K562 (cell line): ENCODE results near the gene ATG7. TPM values are rescaled to one million over a fixed set of nuclear protein-coding genes. Genes with fewer than 3 reads are reported as not detected.

Experiments
- ATAC-seq: fragments of 200-7000 bp; cut with Tn5 transposase; 3 replicates; pipeline ENCODE4 v1.9.1; 2020; ENCODE audit warnings: moderate library complexity
- BruUV-seq: library from RNA; stranded (reverse); fragments of 400-500 nt; replicated peaks from 2 replicates; lab custom pipeline; 2021; lab: Mats Ljungman, UMichigan
- CTCF ChIA-PET: fragments of 300-600 bp; formaldehyde crosslinking; extraction: SDS; loops from one replicate; lab custom pipeline; 2021; ENCODE audit warnings: low intra/inter-chr PET ratio; lab: Yijun Ruan, JAX
- POLR2A ChIA-PET: fragments of 300-600, 350-650 bp; sonication (Branson Sonifier 250); formaldehyde crosslinking; extraction: SDS; loops from one replicate; lab custom pipeline; 2021; ENCODE audit warnings: antibody characterized with exemption, inconsistent platforms; lab: Yijun Ruan, JAX
- DNase-seq, 4 experiments: peaks; one replicate each; pipeline versions ENCODE4 v3.0.0 to v3.0.0-alpha.2; 2011 to 2018; ENCODE audit warnings: low spot score in 3 of 4, mixed read lengths in 3 of 4; ENCODE audit errors: extremely low read depth in 1 of 4
- FAIRE-seq: peaks from 2 replicates; lab custom pipeline; 2011; peaks lifted over from hg19 to GRCh38; lab: Jason Lieb, UNC
- H2AFZ ChIP-seq: 2 replicates; pipeline ENCODE4 v1.6.0; 2011; ENCODE audit warnings: low read depth, low read length, control low read depth, inconsistent platforms
- H3K27ac ChIP-seq: fragments of 200-600 bp; 3 replicates; pipeline ENCODE4 v1.8.0; 2011; ENCODE audit warnings: low read depth, mild to moderate bottlenecking, control low read depth, inconsistent platforms, low read length, moderate library complexity, mixed read lengths; ENCODE audit errors: extremely low read depth
- H3K27me3 ChIP-seq, 2 experiments: fragments of 300-600 bp in 1 of 2; 2 replicates in 1 of 2; 3 replicates in 1 of 2; pipeline versions ENCODE4 v1.6.0 to v1.8.0; 2011; ENCODE audit warnings: inconsistent platforms in 2 of 2, low read length in 2 of 2, mild to moderate bottlenecking in 1 of 2, mixed read lengths in 1 of 2, moderate library complexity in 1 of 2; ENCODE audit not compliant: control insufficient read depth in 2 of 2, insufficient read depth in 2 of 2
- H3K36me3 ChIP-seq: fragments of 300-600 bp; 3 replicates; pipeline ENCODE4 v1.8.0; 2011; ENCODE audit warnings: mild to moderate bottlenecking, low read length, inconsistent platforms; ENCODE audit not compliant: control insufficient read depth, insufficient read depth
- H3K4me1 ChIP-seq, 2 experiments: fragments of 200-600 bp in 1 of 2; replicated peaks in 1 of 2; 2 replicates in 1 of 2; 3 replicates in 1 of 2; pipeline versions ENCODE4 v1.5.1 to v1.8.0; 2011; ENCODE audit warnings: inconsistent platforms in 2 of 2, low read length in 2 of 2, mild to moderate bottlenecking in 1 of 2, mixed read lengths in 1 of 2, moderate library complexity in 1 of 2; ENCODE audit not compliant: control insufficient read depth in 2 of 2, insufficient read depth in 2 of 2
- H3K4me2 ChIP-seq: 2 replicates; pipeline ENCODE4 v1.6.1; 2011; ENCODE audit warnings: low read length, control low read depth, inconsistent platforms, mixed read lengths; ENCODE audit not compliant: insufficient read depth
- H3K4me3 ChIP-seq: fragments of 200-600 bp; sonication (generic), shearing (Covaris generic); 2 replicates; pipeline ENCODE4 v1.5.1; 2016; ENCODE audit warnings: control low read depth, inconsistent platforms
- H3K79me2 ChIP-seq: fragments of 200-600 bp; 3 replicates; pipeline ENCODE4 v1.8.0; 2011; ENCODE audit warnings: low read length, inconsistent platforms; ENCODE audit not compliant: control insufficient read depth, insufficient read depth
- H3K9ac ChIP-seq, 2 experiments: 2 replicates each; pipeline versions ENCODE4 v1.6.0 to v1.6.1; 2011; ENCODE audit warnings: low read depth in 2 of 2, low read length in 2 of 2, control low read depth in 1 of 2, inconsistent platforms in 1 of 2, mild to moderate bottlenecking in 1 of 2, mixed read lengths in 1 of 2; ENCODE audit not compliant: insufficient read depth in 1 of 2
- H3K9me1 ChIP-seq: one replicate; pipeline ENCODE4 v1.6.0; 2011; ENCODE audit warnings: inconsistent platforms, mild to moderate bottlenecking, low read length, moderate library complexity; ENCODE audit not compliant: control insufficient read depth, insufficient read depth
- H3K9me3 ChIP-seq: replicated peaks from 2 replicates; pipeline ENCODE4 v1.5.1; 2011; ENCODE audit warnings: low read depth, low read length, inconsistent platforms; ENCODE audit not compliant: control insufficient read depth, insufficient read depth
- H4K20me1 ChIP-seq: replicated peaks from 2 replicates; pipeline ENCODE4 v1.6.1; 2011; ENCODE audit warnings: low read length, inconsistent platforms, mixed read lengths; ENCODE audit not compliant: control insufficient read depth, insufficient read depth
- BRF1 ChIP-seq: IDR thresholded peaks from 3 replicates; pipeline ENCODE4 v1.6.1; 2011; ENCODE audit warnings: borderline replicate concordance, mild to moderate bottlenecking; ENCODE audit not compliant: insufficient read length; ENCODE audit errors: extremely low read depth
- CHD2 ChIP-seq: IDR thresholded peaks from 2 replicates; pipeline ENCODE4 v1.6.1; 2011; ENCODE audit warnings: low read depth, low read length
- GABPB1 ChIP-seq: sonication (generic); formaldehyde crosslinking; IDR thresholded peaks from 2 replicates; pipeline ENCODE4 v1.8.0; 2022; ENCODE audit warnings: mild to moderate bottlenecking, missing genetic modification reagents
- MCM7 ChIP-seq, 2 experiments: fragments of 450-650 bp; IDR thresholded peaks; 2 replicates each; pipeline ENCODE4 v1.6.1; 2016 to 2018
- NFIX ChIP-seq: fragments of 250-450 bp; sonication (Bioruptor Pico); IDR thresholded peaks from 2 replicates; pipeline ENCODE4 v1.4.0; 2020; ENCODE audit warnings: low read depth, mild to moderate bottlenecking, moderate library complexity
- NR3C1 ChIP-seq: sonication (generic); formaldehyde crosslinking; IDR thresholded peaks from 2 replicates; pipeline ENCODE4 v1.8.1; 2022; ENCODE audit warnings: missing genetic modification reagents
- POLR3G ChIP-seq: IDR thresholded peaks from 2 replicates; pipeline ENCODE4 v1.6.1; 2011; ENCODE audit not compliant: insufficient read length, insufficient replicate concordance; ENCODE audit errors: extremely low read depth
- SMAD2 ChIP-seq: fragments of 150-350 bp; IDR thresholded peaks from 2 replicates; pipeline ENCODE4 v1.6.1; 2014; ENCODE audit warnings: low read depth, mild to moderate bottlenecking, low read length
- SMARCA5 ChIP-seq: fragments of 450-650 bp; IDR thresholded peaks from 2 replicates; pipeline ENCODE4 v1.6.1; 2016
- SRF ChIP-seq, 2 experiments: fragments of 250-450, 450-650 bp in 1 of 2; sonication (Bioruptor Pico) in 1 of 2; sonication (generic) in 1 of 2; formaldehyde crosslinking; IDR thresholded peaks; 2 replicates each; pipeline versions ENCODE4 v1.5.0 to v1.5.1; 2020 to 2022; ENCODE audit warnings: mild to moderate bottlenecking in 1 of 2, missing genetic modification reagents in 1 of 2
- ZNF217 ChIP-seq: sonication (generic); formaldehyde crosslinking; IDR thresholded peaks from 2 replicates; pipeline ENCODE4 v1.8.0; 2022; ENCODE audit warnings: mild to moderate bottlenecking, missing genetic modification reagents
- ZNF23 ChIP-seq: fragments of 250-450 bp; sonication (Bioruptor Pico); IDR thresholded peaks from 2 replicates; pipeline ENCODE4 v1.4.0; 2020; ENCODE audit warnings: mild to moderate bottlenecking
- ZNF24 ChIP-seq: fragments of 450-650 bp; IDR thresholded peaks from 2 replicates; pipeline ENCODE4 v1.6.1; 2016
- ZNF431 ChIP-seq: sonication (generic); formaldehyde crosslinking; IDR thresholded peaks from 2 replicates; pipeline ENCODE4 v1.8.0; 2022; ENCODE audit warnings: mild to moderate bottlenecking, missing genetic modification reagents
- ZNF707 ChIP-seq: fragments of 250-450 bp; sonication (Bioruptor Pico); conservative IDR thresholded peaks from 2 replicates; pipeline ENCODE4 v1.8.0; 2022; ENCODE audit warnings: inconsistent platforms, mild to moderate bottlenecking, moderate library complexity
- WGBS: fragments of 100-300 bp; shearing (Covaris generic); methylation state at CpG from one replicate; pipeline ENCODE4 v1.1.6; 2016; ENCODE audit warnings: low coverage, mixed read lengths; ENCODE audit not compliant: insufficient coverage; ENCODE audit errors: missing lambda C conversion rate; 5-methylcytosine and 5-hydroxymethylcytosine counted together
- in situ Hi-C: fragments of 300-500 bp; cut with MboI; formaldehyde crosslinking; loops from 4 replicates; pipeline ENCODE4 v1.15.0; 2018; ENCODE audit warnings: inconsistent platforms, mixed read lengths
- intact Hi-C: fragments of 100-400 bp; cut with micrococcal nuclease; formaldehyde crosslinking; loops from 2 replicates; pipeline ENCODE4 v1.14.2; 2022
- polyA plus RNA-seq, 8 experiments: library from polyadenylated mRNA; depleted of rRNA in 4 of 8; stranded (reverse) in 5 of 8; unstranded in 3 of 8; fragments of >200 nt; fragmentation: Nextera tagmentation in 2 of 8; fragmentation: Illumina TruSeq in 1 of 8; extraction: Ambion mirVana in 2 of 8; extraction: Trizol in 1 of 8; gene quantifications; 2 replicates each; pipeline versions ENCODE4 v1.2.1 to v1.2.3, GENCODE V29; 2011 to 2014; ENCODE audit warnings: inconsistent platforms in 1 of 8, missing spikeins in 1 of 8
- total RNA-seq, 7 experiments: library from RNA; depleted of rRNA in 6 of 7; stranded (reverse); fragments of >200 nt in 6 of 7; fragmentation: Illumina TruSeq in 2 of 7; extraction: Trizol in 2 of 7; gene quantifications; 2 replicates each; pipeline versions ENCODE4 v1.2.1 to v1.2.3, GENCODE V29; 2011 to 2021; ENCODE audit warnings: low replicate concordance in 1 of 7
- TF ChIP-seq, protein P1 (sequence below): fragments of 450-650 bp; formaldehyde crosslinking; IDR thresholded peaks from 2 replicates; pipeline ENCODE4 v1.4.0; 2022; ENCODE audit warnings: missing genetic modification characterization

ATG7 gene
- total and polyA plus RNA-seq, 9 of the 15 experiments (the other 6 are each of a cell fraction or from before 2014, with no cell fraction given) = 18.3 to 45.3 (median 33.6) TPM

DNA sequence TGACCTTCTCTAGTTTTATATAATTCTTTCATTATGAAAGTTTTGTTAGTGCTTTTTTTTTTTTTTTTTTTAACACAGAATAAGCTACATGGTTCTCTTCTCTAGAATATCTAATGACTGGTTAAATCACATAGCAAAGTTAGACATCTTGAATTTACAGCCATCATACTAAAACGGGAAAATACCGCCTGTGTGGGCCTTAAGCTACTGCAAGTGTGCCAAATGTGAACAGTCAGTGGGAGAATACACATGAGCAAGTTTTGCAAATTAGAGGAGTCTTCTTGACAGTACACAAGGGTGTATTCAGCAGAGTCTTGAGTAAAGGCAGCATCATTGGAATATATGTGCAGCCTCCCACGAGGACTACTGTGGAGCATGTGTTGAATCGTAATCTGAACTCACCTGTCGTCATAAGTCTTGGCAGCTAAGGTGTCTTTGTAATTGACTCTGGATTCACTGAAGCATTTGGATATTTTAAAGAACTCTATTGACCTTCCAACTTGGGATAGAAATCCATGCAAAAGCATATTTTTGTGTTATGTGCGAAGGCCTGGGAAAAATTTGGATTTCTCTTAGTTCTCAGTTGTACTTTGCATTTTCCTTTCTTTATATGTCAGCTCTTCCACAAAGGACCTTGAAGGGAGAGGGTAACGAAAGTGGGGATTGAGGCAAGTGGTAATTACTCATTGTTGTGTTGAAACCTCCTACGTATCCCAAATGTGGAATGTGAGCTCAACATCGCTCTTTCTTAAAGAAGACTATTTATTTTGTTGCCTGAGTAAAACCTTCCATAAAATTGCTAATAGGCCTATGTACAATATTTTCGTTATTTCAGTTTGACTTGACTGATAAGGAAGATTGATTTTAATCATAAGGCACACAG lies 117.4 kb downstream of the ATG7 start:
- intact Hi-C loops = loop anchor here (10.0 kb wide), 1 partner anchor 155 kb away; no protein-coding TSS in a partner anchor
- H3K4me1 ChIP-seq = no peaks in the 10 kb centered on the region; a peak in 1 of 5 replicates
- no peaks in the 10 kb centered on the region for H3K9me1 ChIP-seq
- POLR2A ChIA-PET = interaction anchor here (1.1 kb wide), 1 partner anchor 13 kb away, joined by 3 read pairs; no protein-coding TSS in a partner anchor
- H3K9me3 ChIP-seq = no peaks in the 10 kb centered on the region
- no peak overlapping the region for H2AFZ ChIP-seq
- H3K36me3 ChIP-seq = no peaks in the 10 kb centered on the region
- no peaks in the 10 kb centered on the region for H4K20me1 ChIP-seq
- no peak overlapping the region for H3K4me3 ChIP-seq
- FAIRE-seq (no peak), ATAC-seq (no peak), DNase-seq (no peak)
- H3K4me2 ChIP-seq = no peak overlapping the region
- no peaks in the 10 kb centered on the region for H3K27me3 ChIP-seq
- in situ Hi-C loops = no loop called here
- H3K79me2 ChIP-seq = no peaks in the 10 kb centered on the region
- no peak overlapping the region for H3K9ac ChIP-seq
- no peak for TF ChIP-seq ZNF23 (CRISPR knock-in tag)
- no peak for TF ChIP-seq POLR3G
- TF ChIP-seq, protein P1, sequence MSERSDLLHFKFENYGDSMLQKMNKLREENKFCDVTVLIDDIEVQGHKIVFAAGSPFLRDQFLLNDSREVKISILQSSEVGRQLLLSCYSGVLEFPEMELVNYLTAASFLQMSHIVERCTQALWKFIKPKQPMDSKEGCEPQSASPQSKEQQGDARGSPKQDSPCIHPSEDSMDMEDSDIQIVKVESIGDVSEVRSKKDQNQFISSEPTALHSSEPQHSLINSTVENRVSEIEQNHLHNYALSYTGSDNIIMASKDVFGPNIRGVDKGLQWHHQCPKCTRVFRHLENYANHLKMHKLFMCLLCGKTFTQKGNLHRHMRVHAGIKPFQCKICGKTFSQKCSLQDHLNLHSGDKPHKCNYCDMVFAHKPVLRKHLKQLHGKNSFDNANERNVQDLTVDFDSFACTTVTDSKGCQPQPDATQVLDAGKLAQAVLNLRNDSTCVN (CRISPR knock-in tag) = no peak
- no peak for TF ChIP-seq ZNF24
- TF ChIP-seq CHD2 = no peak
- no peak for TF ChIP-seq NFIX (CRISPR knock-in tag)
- no peak for TF ChIP-seq SMARCA5
- no peak for TF ChIP-seq ZNF431
- no peak for TF ChIP-seq SMAD2
- no peak for TF ChIP-seq ZNF707 (CRISPR knock-in tag)
- TF ChIP-seq BRF1 = no peak
- no peak for TF ChIP-seq MCM7 (IDR thresholded peaks at IDR 0.05)
- no peak for TF ChIP-seq SRF (CRISPR knock-in tag; IDR thresholded peaks at IDR 0.05)
- no peak for TF ChIP-seq ZNF217
- no peak for TF ChIP-seq GABPB1
- TF ChIP-seq NR3C1 (CRISPR knock-in tag) = no peak
- H3K27ac ChIP-seq = no peak overlapping the region
- BruUV-seq = no TSS peak
- WGBS = 87% methylated on average over 10 of the region's 10 CpGs
- CTCF ChIA-PET = no interaction called here
